ENCODE results near the gene SKIDA1. TPM values are rescaled to one million over a fixed set of nuclear protein-coding genes. Genes with fewer than 3 reads are reported as not detected.

Gene SKIDA1
- total and polyA plus RNA-seq, 2 of the 4 experiments (the other 2 are of a cell fraction) = 0.36 to 0.72 TPM

GRCh38 chr10:21517134-21518031 is 8.1 kb downstream of the SKIDA1 start:
- peaks cover 2% of the 10 kb centered on the region; the same call in 1 of the 2 replicates for H3K4me1 ChIP-seq (ENCODE audit: control insufficient read depth, insufficient read depth, low read length)
- peak overlapping the region; percentile 95 for H3K4me3 ChIP-seq (ENCODE audit: insufficient read depth, low read depth, low read length)
- H3K56ac ChIP-seq (ENCODE audit: extremely low read depth, insufficient read depth, low read length) = peak overlapping the region; percentile 43
- H3K4ac ChIP-seq (ENCODE audit: low read depth, low read length) = peak overlapping the region; percentile 26; the same call in 1 of the 2 replicates
- peaks cover 0 to 3% of the 10 kb centered on the region in 2 experiments; a peak in 1 of 4 replicates for H3K79me1 ChIP-seq (ENCODE audit: low read depth in 1 of 2, low read length in 2 of 2)
- no peak overlapping the region for H2BK20ac ChIP-seq (ENCODE audit: low read depth, low read length)
- in situ Hi-C loops (cut with MboI; ENCODE audit: low sequenced_read_pairs) (loop anchor here (25.0 kb wide), 3 partner anchors 795 to 1095 kb away; partner anchors contain the start of genes BMI1 and COMMD3), dilution Hi-C loops (cut with HindIII; ENCODE audit: low sequenced_read_pairs, unreplicated experiment) (no loop called here), intact Hi-C loops (cut with micrococcal nuclease) (loop anchor here (2.0 to 5.0 kb wide), 2 partner anchors 21 to 215 kb away; no protein-coding TSS in a partner anchor)
- peak overlapping the region; percentile 9 for H2BK5ac ChIP-seq (ENCODE audit: low read depth, low read length, poor library complexity, severe bottlenecking)
- no TSS peak for BruUV-seq (replicated peaks)
- no peak overlapping the region for H2AK5ac ChIP-seq (ENCODE audit: low read depth, low read length)
- DNase-seq (peak; percentile 59), ATAC-seq (ENCODE audit: low read depth) (peak; percentile 64)
- H3K9ac ChIP-seq (ENCODE audit: low read depth, low read length) = peak overlapping the region; percentile 89
- 0 out of 2 replicates have a peak overlapping the region, but pooled peaks have one; percentile 8 for H4K91ac ChIP-seq (ENCODE audit: insufficient read depth, low read depth, low read length)
- H3K36me3 ChIP-seq (ENCODE audit: control insufficient read depth, insufficient read depth, low read length) = no peaks in the 10 kb centered on the region
- H2BK120ac ChIP-seq (ENCODE audit: low read depth, low read length) = peak overlapping the region; percentile 26; the same call in 1 of the 2 replicates
- no peak overlapping the region for H2AK9ac ChIP-seq (replicated peaks; ENCODE audit: low read depth, low read length, poor library complexity)
- peak overlapping the region; percentile 99 for H3K4me2 ChIP-seq (ENCODE audit: low read depth, low read length)
- peak overlapping the region; percentile 95 for H2AFZ ChIP-seq (replicated peaks; ENCODE audit: low read length, poor library complexity)
- H3K14ac ChIP-seq (replicated peaks; ENCODE audit: low read depth, low read length) = peak overlapping the region; percentile 77
- H3K27ac ChIP-seq (ENCODE audit: insufficient read depth, low read length) = peak overlapping the region; percentile 83
- peak overlapping the region; percentile 93 for H3K23ac ChIP-seq (ENCODE audit: low read depth, low read length)
- H4K20me1 ChIP-seq (ENCODE audit: insufficient read depth, low read length) = no peaks in the 10 kb centered on the region
- CTCF ChIA-PET = interaction anchor here (1.0 to 1.5 kb wide), 3 partner anchors 15 to 164 kb away, joined by 3 to 5 read pairs (median 3); no protein-coding TSS in a partner anchor
- POLR2A ChIA-PET (ENCODE audit: unreplicated experiment) = no interaction called here
- peak overlapping the region; percentile 18; the same call in 1 of the 2 replicates for H3K18ac ChIP-seq (ENCODE audit: low read depth, low read length)
- no peaks in the 10 kb centered on the region for H3K27me3 ChIP-seq (ENCODE audit: control insufficient read depth, insufficient read depth, low read length)
- no peak overlapping the region for H4K8ac ChIP-seq (ENCODE audit: low read depth in 2 of 2, low read length in 2 of 2)
- peak overlapping the region; percentile 3; the same call in 1 of the 2 replicates for H4K5ac ChIP-seq (ENCODE audit: low read depth, low read length)
- no peaks in the 10 kb centered on the region for H3K9me3 ChIP-seq (ENCODE audit: control insufficient read depth, insufficient read depth, low read length)
- H3K9me1 ChIP-seq (ENCODE audit: insufficient read depth, low read length) = no peaks in the 10 kb centered on the region
- no peak overlapping the region for H2BK15ac ChIP-seq (ENCODE audit: low read depth, low read length)
- WGBS, 2 experiments (ENCODE audit: extremely low coverage in 2 of 2, insufficient read length in 1 of 2) = 1% methylated on average over 35 of the region's 73 CpGs; no CpG with 5 or more reads in 1 of the 2 experiments
- TF ChIP-seq MXI1 (IDR thresholded peaks at IDR 0.05; ENCODE audit: borderline replicate concordance, low read depth, low read length) (no peak), USF2 (IDR thresholded peaks at IDR 0.05; ENCODE audit: low read depth, low read length) (no peak), FOS (IDR thresholded peaks at IDR 0.05; ENCODE audit: low read depth, low read length) (no peak), RAD21 (IDR thresholded peaks at IDR 0.05; ENCODE audit: low read length) (no peak), BHLHE40 (IDR thresholded peaks at IDR 0.05; ENCODE audit: low read depth, low read length) (no peak), NFE2L2 (IDR thresholded peaks at IDR 0.05; ENCODE audit: low read depth, low read length) (no peak), RFX5 (IDR thresholded peaks at IDR 0.05; ENCODE audit: low read depth, low read length) (no peak), SMC3 (IDR thresholded peaks at IDR 0.05; ENCODE audit: low read depth, low read length) (no peak), MAFK (IDR thresholded peaks at IDR 0.05; ENCODE audit: low read depth, low read length) (no peak), CHD1 (IDR thresholded peaks at IDR 0.05; ENCODE audit: low read depth, low read length) (no peak), RCOR1 (IDR thresholded peaks at IDR 0.05; ENCODE audit: insufficient replicate concordance, low read length) (no peak)
- TF ChIP-seq, protein P1, sequence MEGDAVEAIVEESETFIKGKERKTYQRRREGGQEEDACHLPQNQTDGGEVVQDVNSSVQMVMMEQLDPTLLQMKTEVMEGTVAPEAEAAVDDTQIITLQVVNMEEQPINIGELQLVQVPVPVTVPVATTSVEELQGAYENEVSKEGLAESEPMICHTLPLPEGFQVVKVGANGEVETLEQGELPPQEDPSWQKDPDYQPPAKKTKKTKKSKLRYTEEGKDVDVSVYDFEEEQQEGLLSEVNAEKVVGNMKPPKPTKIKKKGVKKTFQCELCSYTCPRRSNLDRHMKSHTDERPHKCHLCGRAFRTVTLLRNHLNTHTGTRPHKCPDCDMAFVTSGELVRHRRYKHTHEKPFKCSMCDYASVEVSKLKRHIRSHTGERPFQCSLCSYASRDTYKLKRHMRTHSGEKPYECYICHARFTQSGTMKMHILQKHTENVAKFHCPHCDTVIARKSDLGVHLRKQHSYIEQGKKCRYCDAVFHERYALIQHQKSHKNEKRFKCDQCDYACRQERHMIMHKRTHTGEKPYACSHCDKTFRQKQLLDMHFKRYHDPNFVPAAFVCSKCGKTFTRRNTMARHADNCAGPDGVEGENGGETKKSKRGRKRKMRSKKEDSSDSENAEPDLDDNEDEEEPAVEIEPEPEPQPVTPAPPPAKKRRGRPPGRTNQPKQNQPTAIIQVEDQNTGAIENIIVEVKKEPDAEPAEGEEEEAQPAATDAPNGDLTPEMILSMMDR (conservative IDR thresholded peaks at IDR 0.05; ENCODE audit: low read depth, low read length) = no peak
